Amygdala (tissue), 56 donors: ENCODE measurements around the gene LAMA3.

ENCODE experiments used
- DNase-seq, 56 donors: peaks; one replicate each; lab custom pipeline; 2025; lab: John Stamatoyannopoulos, UW

The LAMA3 gene

GRCh38 chr18:23758281-23758680 is 69.0 kb downstream of the LAMA3 start:
- DNase-seq = no peak

- no peak for DNase-seq
Measured at GRCh38 chr18:23761941-23762340, 72.7 kb downstream of the LAMA3 start.

- no peak for DNase-seq
Measured at GRCh38 chr18:23763343-23763742, 74.1 kb downstream of the LAMA3 start.

- no peak for DNase-seq
Measured at GRCh38 chr18:23765931-23766330, 76.7 kb downstream of the LAMA3 start.

- DNase-seq = no peak
Measured at GRCh38 chr18:23772327-23773024, 83.2 kb downstream of the LAMA3 start.

- peak in 1 of 56 donors; percentile 9 for DNase-seq
Measured at GRCh38 chr18:23776306-23776705, 87.1 kb downstream of the LAMA3 start.

- no peak for DNase-seq
Measured at GRCh38 chr18:23778828-23779227, 89.6 kb downstream of the LAMA3 start.

- no peak for DNase-seq
Measured at GRCh38 chr18:23779696-23780303, 90.5 kb downstream of the LAMA3 start.

- no peak for DNase-seq
Measured at GRCh38 chr18:23784832-23785245, 95.6 kb downstream of the LAMA3 start.

GRCh38 chr18:23793051-23793450 is 103.8 kb downstream of the LAMA3 start:
- no peak for DNase-seq

GRCh38 chr18:23793985-23794867 is 105.0 kb downstream of the LAMA3 start:
- DNase-seq = peak in 1 of 56 donors; percentile 7

- DNase-seq = no peak
Measured at GRCh38 chr18:23798249-23798648, 109.0 kb downstream of the LAMA3 start.

GRCh38 chr18:23798824-23799223 is 109.6 kb downstream of the LAMA3 start:
- no peak for DNase-seq

- DNase-seq = no peak
Measured at GRCh38 chr18:23799540-23799939, 110.3 kb downstream of the LAMA3 start.

- DNase-seq = no peak
Measured at GRCh38 chr18:23800902-23801301, 111.6 kb downstream of the LAMA3 start.

GRCh38 chr18:23802817-23803216 is 113.6 kb downstream of the LAMA3 start:
- no peak for DNase-seq

- DNase-seq = no peak
Measured at GRCh38 chr18:23803755-23804154, 114.5 kb downstream of the LAMA3 start.

- DNase-seq = no peak
Measured at GRCh38 chr18:23805898-23806297, 116.6 kb downstream of the LAMA3 start.

GRCh38 chr18:23809415-23809814 is 120.2 kb downstream of the LAMA3 start:
- peak in 1 of 56 donors; percentile 8 for DNase-seq

GRCh38 chr18:23810396-23810795 is 121.1 kb downstream of the LAMA3 start:
- no peak for DNase-seq

- DNase-seq = no peak
Measured at GRCh38 chr18:23811176-23811575, 121.9 kb downstream of the LAMA3 start.
